ENCODE results near the gene ALKBH6. TPM values are rescaled to one million over a fixed set of nuclear protein-coding genes. Genes with fewer than 3 reads are reported as not detected.
A peak's percentile ranks its signal among the peaks of the same experiment; 100 is the strongest.

ALKBH6 gene
- total RNA-seq, result 21.7 and 23.7 TPM in 2 replicates
- long read RNA-seq, partial matches to known transcripts, result 0 of 2 reads
- long read RNA-seq, other reads (novel, unspliced or antisense), result 0 of 2 reads

- H3K27ac Mint-ChIP-seq (ENCODE audit: unreplicated experiment), result peak within 1 kb of the TSS; percentile 96
- H3K9me3 Mint-ChIP-seq, result no peaks in the 10 kb centered on the region
- H3K36me3 Mint-ChIP-seq (ENCODE audit: low read depth), result peaks cover 6% of the 10 kb centered on the region
- H3K27me3 Mint-ChIP-seq (ENCODE audit: low read depth), result peaks cover 4% of the 10 kb centered on the region
- peak; percentile 98 for DNase-seq (ENCODE audit: low read depth, low spot score)
- H3K4me3 Mint-ChIP-seq, result peak within 1 kb of the TSS; percentile 99
- H3K4me1 Mint-ChIP-seq, result peaks cover 42% of the 10 kb centered on the region
- TF ChIP-seq, protein P1, sequence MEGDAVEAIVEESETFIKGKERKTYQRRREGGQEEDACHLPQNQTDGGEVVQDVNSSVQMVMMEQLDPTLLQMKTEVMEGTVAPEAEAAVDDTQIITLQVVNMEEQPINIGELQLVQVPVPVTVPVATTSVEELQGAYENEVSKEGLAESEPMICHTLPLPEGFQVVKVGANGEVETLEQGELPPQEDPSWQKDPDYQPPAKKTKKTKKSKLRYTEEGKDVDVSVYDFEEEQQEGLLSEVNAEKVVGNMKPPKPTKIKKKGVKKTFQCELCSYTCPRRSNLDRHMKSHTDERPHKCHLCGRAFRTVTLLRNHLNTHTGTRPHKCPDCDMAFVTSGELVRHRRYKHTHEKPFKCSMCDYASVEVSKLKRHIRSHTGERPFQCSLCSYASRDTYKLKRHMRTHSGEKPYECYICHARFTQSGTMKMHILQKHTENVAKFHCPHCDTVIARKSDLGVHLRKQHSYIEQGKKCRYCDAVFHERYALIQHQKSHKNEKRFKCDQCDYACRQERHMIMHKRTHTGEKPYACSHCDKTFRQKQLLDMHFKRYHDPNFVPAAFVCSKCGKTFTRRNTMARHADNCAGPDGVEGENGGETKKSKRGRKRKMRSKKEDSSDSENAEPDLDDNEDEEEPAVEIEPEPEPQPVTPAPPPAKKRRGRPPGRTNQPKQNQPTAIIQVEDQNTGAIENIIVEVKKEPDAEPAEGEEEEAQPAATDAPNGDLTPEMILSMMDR (conservative IDR thresholded peaks at IDR 0.05), result peak; percentile 15
These were observed at the start of gene ALKBH6 for GRCh38 chr19:36014012-36014924. ALKBH6 (minus strand) TSS chr19:36014213; CDS start chr19:36013397, 816 bp downstream.

DNA sequence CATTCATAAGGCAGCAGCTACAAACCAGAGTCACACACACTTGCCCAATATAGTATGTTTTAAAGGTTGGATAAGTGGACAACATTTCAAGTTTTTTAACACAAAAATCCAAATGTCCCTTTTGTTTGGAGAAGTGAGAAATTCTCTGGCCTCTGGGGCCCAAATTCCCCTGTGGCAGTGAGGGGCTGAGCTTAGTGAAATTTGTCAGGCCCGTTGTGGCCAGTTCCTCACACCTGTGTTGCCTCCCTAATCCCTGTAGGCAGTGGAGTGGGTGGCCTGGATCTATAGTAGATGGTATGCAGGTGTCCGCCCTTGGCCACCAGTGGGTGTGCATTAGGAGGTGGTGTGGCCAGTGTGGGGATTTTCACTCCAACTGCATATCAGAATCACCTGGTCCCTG lies 47.4 kb upstream of the ALKBH6 start:
- Mint-ChIP-seq H3K4me1 (peaks cover 6% of the 10 kb centered on the region), H3K9me3 (no peaks in the 10 kb centered on the region), H3K4me3 (no peak overlapping the region), H3K36me3 (ENCODE audit: low read depth) (peaks cover 11% of the 10 kb centered on the region), H3K27ac (ENCODE audit: unreplicated experiment) (no peak overlapping the region), H3K27me3 (ENCODE audit: low read depth) (no peaks in the 10 kb centered on the region)
- no peak for DNase-seq (ENCODE audit: low read depth, low spot score)
- TF ChIP-seq, protein P1 (conservative IDR thresholded peaks at IDR 0.05), result no peak

GRCh38 chr19:36060430-36060829 lies 46.4 kb upstream of the ALKBH6 start:
- TF ChIP-seq, protein P1 (conservative IDR thresholded peaks at IDR 0.05), result peak; percentile 58
- H3K4me3 Mint-ChIP-seq, result peak overlapping the region; percentile 68
- H3K27ac Mint-ChIP-seq (ENCODE audit: unreplicated experiment), result no peak overlapping the region
- H3K4me1 Mint-ChIP-seq, result peaks cover 13% of the 10 kb centered on the region
- no peaks in the 10 kb centered on the region for H3K9me3 Mint-ChIP-seq
- DNase-seq (ENCODE audit: low read depth, low spot score), result peak; percentile 9
- no peaks in the 10 kb centered on the region for H3K27me3 Mint-ChIP-seq (ENCODE audit: low read depth)
- H3K36me3 Mint-ChIP-seq (ENCODE audit: low read depth), result peaks cover 11% of the 10 kb centered on the region

DNA sequence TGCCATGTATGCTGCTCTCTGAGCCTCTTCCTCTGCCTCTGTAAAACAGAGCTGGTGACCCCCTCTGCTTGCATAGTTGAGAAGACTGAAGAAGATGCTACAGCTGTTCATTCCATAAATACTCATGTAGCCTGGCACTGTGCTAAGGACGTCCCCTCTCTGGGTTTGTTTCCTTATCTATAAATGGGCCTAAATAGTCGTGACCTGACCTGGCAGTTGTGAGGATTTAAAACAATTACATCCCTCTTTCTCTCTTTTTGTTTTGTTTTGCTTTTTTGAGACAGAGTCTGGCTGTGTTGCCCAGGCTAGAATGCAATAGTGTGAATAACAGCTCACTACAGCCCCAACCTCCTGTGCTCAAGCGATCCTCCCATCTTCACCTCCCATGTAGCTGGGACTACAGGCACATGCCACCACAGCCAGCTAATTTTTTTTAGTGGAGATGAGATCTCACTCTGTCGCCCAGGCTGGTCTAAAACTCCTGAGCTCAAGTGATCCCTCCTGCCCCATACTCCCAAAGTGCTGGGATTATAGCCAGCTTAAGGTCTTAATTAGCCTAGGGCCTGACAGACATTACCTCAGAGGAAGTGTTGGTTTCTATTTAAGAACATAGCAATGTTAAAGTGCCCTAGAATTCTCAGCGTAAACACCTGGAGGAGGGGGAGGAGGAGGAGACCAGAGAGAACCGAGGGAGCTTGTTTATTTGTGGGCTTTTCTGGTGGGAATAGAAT lies 45.3 kb upstream of the ALKBH6 start:
- DNase-seq (ENCODE audit: low read depth, low spot score), result no peak
- H3K27ac Mint-ChIP-seq (ENCODE audit: unreplicated experiment), result no peak overlapping the region
- no peaks in the 10 kb centered on the region for H3K27me3 Mint-ChIP-seq (ENCODE audit: low read depth)

More for the DNA sequence above, 45.3 kb upstream of the ALKBH6 start:
- TF ChIP-seq, protein P1 (conservative IDR thresholded peaks at IDR 0.05), result no peak
- H3K36me3 Mint-ChIP-seq (ENCODE audit: low read depth), result peaks cover 6% of the 10 kb centered on the region
- H3K9me3 Mint-ChIP-seq, result no peaks in the 10 kb centered on the region
- peak overlapping the region; percentile 87 for H3K4me3 Mint-ChIP-seq
- H3K4me1 Mint-ChIP-seq, result peaks cover 19% of the 10 kb centered on the region
